SK-N-SH treated with all-trans-retinoic acid at 6 μM for 48 hours (cell line): ENCODE data around the gene CPA4.
A peak's percentile ranks its signal among the peaks of the same experiment; 100 is the strongest.

Experiments
- ATAC-seq: fragments of 200-7000 bp; cut with Tn5 transposase; 3 replicates; pipeline ENCODE4 v1.9.1; 2020; ENCODE audit warnings: mild to moderate bottlenecking, moderate library complexity
- ARNTL ChIP-seq: fragments of 450-650 bp; formaldehyde crosslinking; IDR thresholded peaks from 2 replicates; pipeline ENCODE4 v1.5.0; 2020; ENCODE audit warnings: low read depth, mild to moderate bottlenecking, moderate library complexity, borderline replicate concordance
- BACH2 ChIP-seq: fragments of 250-450 bp; sonication (Bioruptor Pico); IDR thresholded peaks from 2 replicates; pipeline ENCODE4 v1.9.0; 2021; ENCODE audit warnings: mild to moderate bottlenecking, borderline replicate concordance
- CREB5 ChIP-seq: fragments of 250-450 bp; sonication (Bioruptor Pico); IDR thresholded peaks from 2 replicates; pipeline ENCODE4 v1.5.1; 2020; ENCODE audit warnings: low read depth, mild to moderate bottlenecking, moderate library complexity
- CSDC2 ChIP-seq: fragments of 250-450 bp; sonication (Bioruptor Pico); IDR thresholded peaks from 2 replicates; pipeline ENCODE4 v1.5.0; 2020; ENCODE audit warnings: mild to moderate bottlenecking, moderate library complexity
- CSRNP3 ChIP-seq: fragments of 250-450 bp; sonication (Bioruptor Pico); IDR thresholded peaks from 2 replicates; pipeline ENCODE4 v1.5.1; 2021; ENCODE audit warnings: mild to moderate bottlenecking, moderate library complexity
- ESRRG ChIP-seq: fragments of 250-450 bp; sonication (Bioruptor Pico); IDR thresholded peaks from 2 replicates; pipeline ENCODE4 v1.6.1; 2021; ENCODE audit warnings: mild to moderate bottlenecking
- GLIS3 ChIP-seq: fragments of 250-450 bp; sonication (Bioruptor Pico); IDR thresholded peaks from 2 replicates; pipeline ENCODE4 v1.5.0; 2020; ENCODE audit warnings: mild to moderate bottlenecking, moderate library complexity
- ISL1 ChIP-seq: fragments of 250-450 bp; sonication (Bioruptor Pico); IDR thresholded peaks from 2 replicates; pipeline ENCODE4 v2.1.2; 2022; ENCODE audit warnings: mild to moderate bottlenecking, moderate library complexity
- OSR1 ChIP-seq: fragments of 250-450 bp; sonication (Bioruptor Pico); IDR thresholded peaks from 2 replicates; pipeline ENCODE4 v1.8.0; 2022; ENCODE audit warnings: moderate library complexity, mild to moderate bottlenecking, inconsistent platforms
- PATZ1 ChIP-seq: fragments of 250-450 bp; sonication (Bioruptor Pico); IDR thresholded peaks from 2 replicates; pipeline ENCODE4 v1.8.0; 2020; ENCODE audit warnings: mild to moderate bottlenecking, moderate library complexity, borderline replicate concordance
- POU6F1 ChIP-seq: fragments of 250-450 bp; sonication (Bioruptor Pico); IDR thresholded peaks from 2 replicates; pipeline ENCODE4 v1.8.0; 2021; ENCODE audit warnings: low read depth, mild to moderate bottlenecking, moderate library complexity, borderline replicate concordance
- PPARA ChIP-seq: fragments of 250-450 bp; sonication (Bioruptor Pico); IDR thresholded peaks from 2 replicates; pipeline ENCODE4 v1.5.0; 2020; ENCODE audit warnings: mild to moderate bottlenecking, borderline replicate concordance
- RARB ChIP-seq: fragments of 250-450 bp; sonication (Bioruptor Pico); IDR thresholded peaks from 2 replicates; pipeline ENCODE4 v1.8.0; 2021; ENCODE audit warnings: mild to moderate bottlenecking, moderate library complexity
- SNAI2 ChIP-seq: fragments of 250-450 bp; sonication (Bioruptor Pico); IDR thresholded peaks from 2 replicates; pipeline ENCODE4 v1.5.0; 2020; ENCODE audit warnings: mild to moderate bottlenecking, moderate library complexity
- TCF4 ChIP-seq: fragments of 250-450 bp; sonication (Bioruptor Pico); IDR thresholded peaks from 2 replicates; pipeline ENCODE4 v1.8.0; 2021; ENCODE audit warnings: mild to moderate bottlenecking, moderate library complexity, borderline replicate concordance
- TOX ChIP-seq: fragments of 250-450 bp; sonication (Bioruptor Pico); IDR thresholded peaks from 2 replicates; pipeline ENCODE4 v1.8.0; 2021; ENCODE audit warnings: mild to moderate bottlenecking, moderate library complexity, borderline replicate concordance
- TSHZ2 ChIP-seq: fragments of 250-450 bp; sonication (Bioruptor Pico); IDR thresholded peaks from 2 replicates; pipeline ENCODE4 v1.5.0; 2020; ENCODE audit warnings: mild to moderate bottlenecking, moderate library complexity
- ZC3H10 ChIP-seq: fragments of 250-450 bp; sonication (Bioruptor Pico); IDR thresholded peaks from 2 replicates; pipeline ENCODE4 v1.5.1; 2021; ENCODE audit warnings: mild to moderate bottlenecking, moderate library complexity
- ZFP3 ChIP-seq: fragments of 250-450 bp; sonication (Bioruptor Pico); IDR thresholded peaks from 2 replicates; pipeline ENCODE4 v1.5.0; 2020; ENCODE audit warnings: mild to moderate bottlenecking, moderate library complexity
- ZFP30 ChIP-seq: fragments of 450-650 bp; formaldehyde crosslinking; IDR thresholded peaks from 2 replicates; pipeline ENCODE4 v1.5.0; 2022; ENCODE audit warnings: mild to moderate bottlenecking, moderate library complexity
- ZNF565 ChIP-seq: fragments of 450-650 bp; formaldehyde crosslinking; conservative IDR thresholded peaks from 2 replicates; pipeline ENCODE4 v1.5.0; 2020; ENCODE audit warnings: low read depth, mild to moderate bottlenecking, moderate library complexity
- ZNF70 ChIP-seq: fragments of 450-650 bp; formaldehyde crosslinking; IDR thresholded peaks from 2 replicates; pipeline ENCODE4 v1.5.0; 2020; ENCODE audit warnings: mild to moderate bottlenecking, moderate library complexity
- ZNF8 ChIP-seq: fragments of 450-650 bp; formaldehyde crosslinking; IDR thresholded peaks from 2 replicates; pipeline ENCODE4 v1.5.0; 2020; ENCODE audit warnings: mild to moderate bottlenecking, moderate library complexity

The CPA4 gene

GRCh38 chr7:130296221-130296951 is 3.4 kb downstream of the CPA4 start:
- ATAC-seq = no peak
- TF ChIP-seq ZNF70 (CRISPR knock-in tag) (no peak), CREB5 (CRISPR knock-in tag) (no peak), TSHZ2 (CRISPR knock-in tag) (no peak), ESRRG (no peak), ZFP30 (CRISPR knock-in tag) (no peak), PPARA (CRISPR knock-in tag) (no peak), TOX (CRISPR knock-in tag) (no peak), TCF4 (CRISPR knock-in tag) (no peak), GLIS3 (CRISPR knock-in tag) (no peak), OSR1 (CRISPR knock-in tag) (no peak), ISL1 (CRISPR knock-in tag) (no peak), ZFP3 (no peak), PATZ1 (CRISPR knock-in tag) (no peak), ARNTL (CRISPR knock-in tag) (no peak), POU6F1 (CRISPR knock-in tag) (no peak), CSDC2 (CRISPR knock-in tag) (no peak), RARB (CRISPR knock-in tag) (no peak), SNAI2 (CRISPR knock-in tag) (no peak)

- peak; percentile 68 for ATAC-seq
- TF ChIP-seq CSRNP3 = no peak
- no peak for TF ChIP-seq PPARA (CRISPR knock-in tag)
- no peak for TF ChIP-seq TOX (CRISPR knock-in tag)
- no peak for TF ChIP-seq CSDC2 (CRISPR knock-in tag)
- no peak for TF ChIP-seq ZNF8 (CRISPR knock-in tag)
- no peak for TF ChIP-seq ZFP3
- TF ChIP-seq GLIS3 (CRISPR knock-in tag) = no peak
- no peak for TF ChIP-seq POU6F1 (CRISPR knock-in tag)
- no peak for TF ChIP-seq SNAI2 (CRISPR knock-in tag)
- TF ChIP-seq ZNF565 (CRISPR knock-in tag) = no peak
- TF ChIP-seq RARB (CRISPR knock-in tag) = no peak
- TF ChIP-seq ESRRG = no peak
- no peak for TF ChIP-seq ARNTL (CRISPR knock-in tag)
- no peak for TF ChIP-seq ZC3H10 (CRISPR knock-in tag)
- TF ChIP-seq PATZ1 (CRISPR knock-in tag) = no peak
- no peak for TF ChIP-seq BACH2 (CRISPR knock-in tag)
- TF ChIP-seq OSR1 (CRISPR knock-in tag) = no peak
Measured at GRCh38 chr7:130297628-130298543, 4.9 kb downstream of the CPA4 start.
